ENCODE data around the gene CCDC148.

GRCh38 chr2:158484892-158485556 lies 28.5 kb upstream of the CCDC148 start:
- TF ChIP-seq, protein P1, sequence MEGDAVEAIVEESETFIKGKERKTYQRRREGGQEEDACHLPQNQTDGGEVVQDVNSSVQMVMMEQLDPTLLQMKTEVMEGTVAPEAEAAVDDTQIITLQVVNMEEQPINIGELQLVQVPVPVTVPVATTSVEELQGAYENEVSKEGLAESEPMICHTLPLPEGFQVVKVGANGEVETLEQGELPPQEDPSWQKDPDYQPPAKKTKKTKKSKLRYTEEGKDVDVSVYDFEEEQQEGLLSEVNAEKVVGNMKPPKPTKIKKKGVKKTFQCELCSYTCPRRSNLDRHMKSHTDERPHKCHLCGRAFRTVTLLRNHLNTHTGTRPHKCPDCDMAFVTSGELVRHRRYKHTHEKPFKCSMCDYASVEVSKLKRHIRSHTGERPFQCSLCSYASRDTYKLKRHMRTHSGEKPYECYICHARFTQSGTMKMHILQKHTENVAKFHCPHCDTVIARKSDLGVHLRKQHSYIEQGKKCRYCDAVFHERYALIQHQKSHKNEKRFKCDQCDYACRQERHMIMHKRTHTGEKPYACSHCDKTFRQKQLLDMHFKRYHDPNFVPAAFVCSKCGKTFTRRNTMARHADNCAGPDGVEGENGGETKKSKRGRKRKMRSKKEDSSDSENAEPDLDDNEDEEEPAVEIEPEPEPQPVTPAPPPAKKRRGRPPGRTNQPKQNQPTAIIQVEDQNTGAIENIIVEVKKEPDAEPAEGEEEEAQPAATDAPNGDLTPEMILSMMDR (IDR thresholded peaks at IDR 0.05): no peak
- no peak for TF ChIP-seq EZH2 (IDR thresholded peaks at IDR 0.05; ENCODE audit: borderline replicate concordance, insufficient read depth, low read depth, low read length, poor library complexity, severe bottlenecking)
